T-helper 17 cell (primary cell): ENCODE measurements around the gene VSIR. TPM values are rescaled to one million over a fixed set of nuclear protein-coding genes. Genes with fewer than 3 reads are reported as not detected.

Experiments
- ATAC-seq: fragments of 150-1000 bp; cut with Tn5 transposase; 2 replicates; pipeline ENCODE4 v1.10.0; 2021; ENCODE audit warnings: mild to moderate bottlenecking, moderate library complexity
- DNase-seq, 3 donors: peaks; one replicate each; pipeline versions ENCODE4 v3.0.0 to v3.0.0-alpha.2; 2020 to 2021
- H3K9me3 ChIP-seq: one replicate; pipeline ENCODE4 v1.7.0; 2013; ENCODE audit warnings: low read length, mild to moderate bottlenecking; ENCODE audit not compliant: control insufficient read depth, poor library complexity, severe bottlenecking
- H3K27ac Mint-ChIP-seq: one replicate; pipeline ENCODE4 v1.8.0; 2022; ENCODE audit warnings: mild to moderate bottlenecking, moderate library complexity, mixed read lengths
- H3K27me3 Mint-ChIP-seq: one replicate; pipeline ENCODE4 v1.8.0; 2022; ENCODE audit warnings: mixed read lengths
- H3K36me3 Mint-ChIP-seq: one replicate; pipeline ENCODE4 v1.8.0; 2022; ENCODE audit warnings: low read depth, mixed read lengths
- H3K4me1 Mint-ChIP-seq: one replicate; pipeline ENCODE4 v1.8.0; 2022; ENCODE audit warnings: mild to moderate bottlenecking, mixed read lengths
- H3K4me3 Mint-ChIP-seq: one replicate; pipeline ENCODE4 v1.8.0; 2022; ENCODE audit warnings: mild to moderate bottlenecking, moderate library complexity, mixed read lengths
- total RNA-seq, 4 donors: library from RNA in 2 of 4; stranded (reverse) in 2 of 4; gene quantifications; one replicate each; pipeline ENCODE4 v1.2.3 and lab custom pipeline; 2022 to 2026

The VSIR gene
- total RNA-seq, 2 donors from 2014 or later = 119 to 124 TPM

DNA sequence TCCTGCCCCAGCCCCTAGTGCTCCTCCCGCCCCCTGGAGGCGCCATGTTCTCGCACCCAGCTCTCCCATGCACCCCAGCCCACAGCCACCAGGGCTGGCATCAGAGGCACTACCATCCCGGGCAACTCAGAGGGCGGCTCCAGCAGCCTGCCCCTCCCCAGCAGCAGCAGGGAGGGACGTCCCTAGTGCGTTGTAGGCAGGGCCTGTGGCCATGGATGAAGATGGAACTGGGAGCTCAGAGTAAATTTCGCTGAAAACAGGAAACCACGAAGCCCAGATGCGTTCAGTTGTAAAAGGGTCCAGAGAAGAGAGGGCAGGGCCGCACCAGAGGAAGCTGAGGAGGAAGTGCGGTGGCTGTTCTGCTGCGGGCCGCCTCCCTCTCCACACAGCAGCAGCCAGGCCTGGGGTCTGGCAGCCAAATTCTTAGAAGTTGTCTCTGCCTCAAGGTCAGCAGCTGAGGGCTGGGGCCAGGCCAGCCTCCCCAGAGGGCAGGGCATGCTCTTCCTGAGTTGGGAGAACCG, 24.6 kb downstream of the VSIR start:
- no peaks in the 10 kb centered on the region for H3K9me3 ChIP-seq
- H3K27me3 Mint-ChIP-seq = no peaks in the 10 kb centered on the region
- ATAC-seq (peak; percentile 89), DNase-seq (peak; percentile 57 to 72 (median 59))
- H3K4me3 Mint-ChIP-seq = peak overlapping the region; percentile 94
- H3K4me1 Mint-ChIP-seq = peaks cover 85% of the 10 kb centered on the region
- H3K36me3 Mint-ChIP-seq = peaks cover 5% of the 10 kb centered on the region
- peak overlapping the region; percentile 98 for H3K27ac Mint-ChIP-seq

DNA sequence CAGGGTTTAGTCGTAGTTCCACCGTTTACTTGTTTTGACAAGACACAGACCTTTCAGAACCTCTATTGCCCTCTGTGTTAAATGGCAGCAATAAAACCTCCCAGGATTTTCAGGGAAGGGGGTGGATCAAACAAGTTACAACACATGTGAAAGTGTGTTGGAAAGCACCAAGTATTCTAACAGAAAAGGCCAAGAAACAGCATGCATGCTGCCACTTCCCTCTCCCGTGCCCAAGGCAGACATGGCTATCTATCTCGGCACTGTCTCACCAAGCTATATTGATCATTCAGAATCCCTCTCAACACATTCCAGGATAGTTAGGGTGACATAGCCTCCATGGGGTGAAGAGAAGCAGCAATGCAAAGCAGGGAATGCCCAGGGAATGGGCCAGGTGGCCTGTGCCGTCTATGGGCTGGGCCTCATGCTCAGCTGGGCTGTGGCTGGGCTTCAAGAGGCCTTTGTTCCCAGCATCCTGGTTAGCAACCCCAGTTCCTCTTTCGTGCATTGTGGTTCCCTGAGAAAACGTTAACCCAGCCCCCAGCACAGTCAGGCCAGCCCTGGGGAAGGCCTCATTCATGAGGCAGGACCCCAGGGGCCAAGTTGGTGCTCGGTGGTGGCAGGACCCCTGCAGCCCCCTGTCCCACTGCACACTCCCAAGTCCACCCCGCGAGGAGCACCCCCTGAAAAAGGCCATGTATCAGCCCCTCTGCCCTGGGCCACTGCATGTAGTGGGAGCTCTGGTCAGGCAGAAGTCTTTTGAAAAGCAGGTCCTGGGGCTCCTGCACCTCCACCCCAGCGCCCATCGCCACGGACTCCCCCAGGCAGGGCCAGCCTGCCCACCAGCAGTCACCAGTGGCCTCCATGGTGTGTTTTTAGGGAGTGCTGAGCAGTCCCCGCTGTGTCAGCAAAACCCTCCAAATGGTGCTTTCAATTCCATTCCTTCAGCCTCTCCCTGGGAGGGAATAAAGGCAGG, 25.5 kb downstream of the VSIR start:
- H3K27ac Mint-ChIP-seq = peak overlapping the region; percentile 98
- no peaks in the 10 kb centered on the region for H3K9me3 ChIP-seq
- ATAC-seq = no peak
- H3K4me1 Mint-ChIP-seq = peaks cover 82% of the 10 kb centered on the region
- no peaks in the 10 kb centered on the region for H3K27me3 Mint-ChIP-seq
- H3K36me3 Mint-ChIP-seq = peaks cover 5% of the 10 kb centered on the region
- peak overlapping the region; percentile 94 for H3K4me3 Mint-ChIP-seq
- no peak for DNase-seq

DNA sequence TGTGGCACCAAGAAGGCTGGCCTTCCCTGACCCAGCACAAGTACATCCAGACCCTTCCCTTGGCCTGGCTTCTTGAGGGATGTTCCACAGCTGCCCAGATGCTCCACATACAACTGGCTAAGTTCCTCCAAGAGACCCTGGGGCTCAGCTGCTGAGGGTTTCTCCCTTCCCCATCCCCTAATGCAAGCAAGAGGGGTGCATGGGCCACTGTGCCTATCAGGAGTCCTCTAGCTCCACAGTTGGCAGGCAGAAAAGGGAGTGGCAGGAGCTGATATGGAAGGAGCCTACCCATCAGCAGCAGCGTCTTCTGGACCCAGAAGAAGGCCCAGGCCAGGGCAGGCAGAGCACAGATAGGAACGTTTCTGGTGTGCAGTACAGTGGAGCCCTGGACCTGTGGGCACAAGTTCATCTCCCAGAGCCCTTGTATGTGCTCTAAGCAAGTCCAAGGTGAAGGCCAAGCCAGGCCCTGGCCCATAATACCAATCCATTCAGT, 26.2 kb downstream of the VSIR start:
- ATAC-seq (no peak), DNase-seq (no peak)
- H3K4me1 Mint-ChIP-seq = peaks cover 82% of the 10 kb centered on the region
- no peaks in the 10 kb centered on the region for H3K27me3 Mint-ChIP-seq
- H3K4me3 Mint-ChIP-seq = peak overlapping the region; percentile 94
- H3K36me3 Mint-ChIP-seq = peaks cover 5% of the 10 kb centered on the region
- H3K27ac Mint-ChIP-seq = peak overlapping the region; percentile 98
- no peaks in the 10 kb centered on the region for H3K9me3 ChIP-seq

DNA sequence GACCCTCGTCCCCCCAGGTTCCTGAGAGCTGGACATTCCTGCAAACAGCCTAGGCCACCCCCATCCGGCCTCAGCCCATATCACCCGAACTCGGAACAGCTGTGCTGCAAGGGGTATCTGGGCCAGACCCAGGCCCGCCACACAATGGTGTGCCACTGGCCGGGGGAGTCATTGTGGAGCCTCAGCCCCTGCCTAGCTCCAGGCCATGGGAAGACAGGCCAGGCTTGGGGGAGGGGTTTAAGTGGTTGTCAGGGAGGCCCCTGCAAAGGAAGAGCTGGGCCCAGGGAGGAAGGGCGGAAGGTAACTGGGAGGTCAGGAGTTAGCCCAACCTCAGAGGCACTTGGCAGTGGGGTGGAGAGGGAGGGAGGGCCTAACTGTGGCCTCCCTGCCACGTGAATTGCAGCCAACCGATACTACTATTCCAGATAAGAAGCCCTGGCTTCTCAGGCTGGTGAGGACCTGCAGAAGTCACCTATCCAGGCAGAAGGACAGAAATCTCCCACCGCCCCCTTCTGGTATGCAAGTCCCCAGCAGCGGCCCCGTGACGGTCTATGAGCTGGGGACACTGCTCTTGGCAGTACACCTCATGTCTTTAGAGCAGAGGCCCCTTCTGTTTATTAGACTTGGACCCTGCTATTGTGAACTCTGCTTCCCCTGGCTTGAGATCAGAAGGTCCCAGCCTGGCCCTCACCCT, 26.8 kb downstream of the VSIR start:
- Mint-ChIP-seq H3K4me3 (peak overlapping the region; percentile 94), H3K36me3 (peaks cover 5% of the 10 kb centered on the region), H3K27me3 (no peaks in the 10 kb centered on the region), H3K27ac (peak overlapping the region; percentile 98), H3K4me1 (peaks cover 82% of the 10 kb centered on the region)
- no peak for DNase-seq
- no peak for ATAC-seq
- no peaks in the 10 kb centered on the region for H3K9me3 ChIP-seq

DNA sequence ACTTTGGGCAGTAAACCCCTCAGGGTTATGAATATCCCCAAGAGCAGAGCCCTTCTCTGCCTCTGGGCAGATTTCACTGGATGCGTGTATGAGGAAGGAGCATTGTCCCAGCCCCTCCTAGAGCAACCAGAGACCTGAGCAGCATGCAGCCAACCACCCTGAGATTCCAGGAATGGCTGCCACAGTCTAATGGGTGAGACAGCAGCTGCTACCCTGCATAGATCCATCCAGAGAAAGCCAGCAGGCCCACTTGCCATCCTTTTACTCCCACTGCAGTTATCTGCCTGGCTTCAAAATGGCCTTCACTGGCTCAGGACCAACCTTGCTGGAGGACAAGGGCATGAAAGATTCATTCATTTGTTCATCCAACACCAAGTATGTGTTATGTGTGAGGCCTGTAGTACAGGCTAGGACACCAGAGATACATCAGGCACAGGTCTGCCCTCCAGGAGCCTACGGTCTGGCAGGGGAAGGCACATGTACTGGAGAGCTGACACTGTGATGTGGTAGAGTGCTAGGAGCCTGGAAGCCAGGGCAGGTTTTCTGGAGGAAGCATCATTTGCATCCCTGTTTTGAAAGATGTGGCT, 27.6 kb downstream of the VSIR start:
- no peaks in the 10 kb centered on the region for H3K27me3 Mint-ChIP-seq
- peaks cover 5% of the 10 kb centered on the region for H3K36me3 Mint-ChIP-seq
- DNase-seq = no peak
- peak overlapping the region; percentile 98 for H3K27ac Mint-ChIP-seq
- H3K9me3 ChIP-seq = no peaks in the 10 kb centered on the region
- no peak for ATAC-seq
- H3K4me3 Mint-ChIP-seq = peak overlapping the region; percentile 94
- H3K4me1 Mint-ChIP-seq = peaks cover 86% of the 10 kb centered on the region

DNA sequence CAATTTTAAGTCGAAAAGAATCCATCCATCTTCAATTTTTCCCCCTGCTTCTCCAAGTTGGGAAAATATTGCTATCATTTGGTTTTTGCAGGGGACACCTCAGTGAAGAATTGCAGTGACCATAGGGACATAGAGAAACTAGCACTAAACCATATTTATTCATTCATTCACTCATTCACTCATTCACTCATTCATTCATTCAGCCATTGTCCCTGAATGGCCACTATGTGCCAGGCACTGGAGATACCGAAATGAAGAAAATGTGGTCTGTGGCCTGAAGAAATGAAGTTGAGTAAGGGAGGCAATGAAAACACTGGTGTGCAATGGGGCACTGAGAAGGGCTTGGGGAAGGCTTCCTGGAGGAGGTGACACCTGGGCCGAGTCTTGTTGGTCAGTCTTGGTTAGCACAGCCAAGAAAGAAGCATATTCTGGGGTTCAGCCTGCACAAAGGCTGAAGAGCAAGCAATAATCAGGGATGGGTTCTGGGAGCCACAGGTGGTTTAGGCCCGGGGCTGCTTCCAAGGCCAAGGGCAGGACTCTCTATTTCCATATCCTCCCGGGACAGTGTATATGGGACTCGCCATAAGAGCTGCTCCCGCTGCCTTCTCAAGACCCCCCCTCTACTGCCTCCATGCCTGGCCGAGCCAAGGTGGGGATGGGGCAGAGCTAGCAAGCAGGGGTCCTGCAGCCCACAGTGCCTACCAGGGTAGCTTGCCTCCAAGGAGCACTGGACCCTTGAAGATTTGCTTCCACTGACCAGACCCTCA, 28.2 kb downstream of the VSIR start:
- DNase-seq (no peak), ATAC-seq (no peak)
- Mint-ChIP-seq H3K4me3 (peak overlapping the region; percentile 21), H3K36me3 (peaks cover 3% of the 10 kb centered on the region), H3K27ac (peak overlapping the region; percentile 98), H3K4me1 (peaks cover 84% of the 10 kb centered on the region), H3K27me3 (no peaks in the 10 kb centered on the region)
- no peaks in the 10 kb centered on the region for H3K9me3 ChIP-seq

DNA sequence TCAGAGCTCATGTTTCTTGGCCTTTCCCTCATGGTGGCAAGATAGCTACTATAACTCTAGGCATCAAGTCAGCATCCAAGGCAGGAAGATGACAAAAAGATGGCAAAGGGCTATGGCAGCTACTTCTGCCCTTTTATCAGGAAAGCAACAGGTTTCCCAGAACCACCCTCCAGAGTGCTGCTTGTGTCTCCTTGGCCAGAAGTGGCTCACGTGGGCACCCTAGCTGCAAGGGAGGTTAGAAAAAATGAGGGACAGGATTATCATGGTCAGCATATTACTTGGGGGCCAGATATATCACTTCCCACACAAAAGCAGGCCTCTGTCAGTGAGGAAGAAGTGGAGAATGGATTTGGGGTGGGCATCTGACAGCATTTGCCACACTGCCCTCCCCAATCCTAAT, 29.5 kb downstream of the VSIR start:
- peak overlapping the region; percentile 15 for H3K4me3 Mint-ChIP-seq
- no peaks in the 10 kb centered on the region for H3K9me3 ChIP-seq
- DNase-seq (no peak), ATAC-seq (no peak)
- H3K27ac Mint-ChIP-seq = peak overlapping the region; percentile 98
- H3K27me3 Mint-ChIP-seq = no peaks in the 10 kb centered on the region
- peaks cover 85% of the 10 kb centered on the region for H3K4me1 Mint-ChIP-seq
- H3K36me3 Mint-ChIP-seq = peaks cover 3% of the 10 kb centered on the region

DNA sequence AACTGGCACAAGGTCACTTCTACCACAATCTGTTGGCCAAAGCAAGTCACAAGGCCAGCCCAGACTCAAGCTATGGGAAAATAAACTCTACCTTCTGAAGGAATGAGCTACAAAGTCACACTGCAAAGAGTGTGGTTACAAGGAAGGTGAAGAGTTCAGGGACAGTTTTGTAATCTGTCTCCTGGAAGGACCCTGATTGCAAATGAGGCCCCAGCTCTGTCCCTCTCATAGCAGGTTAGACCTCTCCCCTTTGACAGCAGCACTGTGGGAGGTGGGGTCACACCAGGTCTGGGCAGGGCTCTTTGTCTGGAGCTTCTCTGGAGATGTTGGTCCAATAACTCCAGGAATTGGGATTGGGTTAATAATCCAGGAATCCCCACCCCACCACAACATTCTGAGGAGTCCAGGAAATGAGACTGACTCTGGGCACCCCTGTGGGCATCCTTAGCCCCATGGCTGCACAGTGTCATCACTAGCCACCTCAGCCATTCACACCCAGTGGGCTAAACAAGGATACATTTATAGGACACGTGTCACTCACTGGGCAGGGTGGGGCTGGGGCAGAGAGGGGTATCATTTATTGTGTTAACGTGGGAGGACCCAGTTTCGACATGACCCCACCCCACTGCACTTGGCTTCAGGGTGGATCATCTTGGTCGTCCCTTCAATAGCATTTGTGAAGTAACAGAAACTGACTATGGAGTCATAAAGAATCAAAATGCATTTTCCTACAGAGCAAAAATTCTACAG, 30.1 kb downstream of the VSIR start:
- H3K4me3 Mint-ChIP-seq = peak overlapping the region; percentile 77
- H3K27me3 Mint-ChIP-seq = no peaks in the 10 kb centered on the region
- H3K27ac Mint-ChIP-seq = peak overlapping the region; percentile 98
- DNase-seq (no peak), ATAC-seq (no peak)
- no peaks in the 10 kb centered on the region for H3K9me3 ChIP-seq
- peaks cover 81% of the 10 kb centered on the region for H3K4me1 Mint-ChIP-seq
- H3K36me3 Mint-ChIP-seq = no peaks in the 10 kb centered on the region

DNA sequence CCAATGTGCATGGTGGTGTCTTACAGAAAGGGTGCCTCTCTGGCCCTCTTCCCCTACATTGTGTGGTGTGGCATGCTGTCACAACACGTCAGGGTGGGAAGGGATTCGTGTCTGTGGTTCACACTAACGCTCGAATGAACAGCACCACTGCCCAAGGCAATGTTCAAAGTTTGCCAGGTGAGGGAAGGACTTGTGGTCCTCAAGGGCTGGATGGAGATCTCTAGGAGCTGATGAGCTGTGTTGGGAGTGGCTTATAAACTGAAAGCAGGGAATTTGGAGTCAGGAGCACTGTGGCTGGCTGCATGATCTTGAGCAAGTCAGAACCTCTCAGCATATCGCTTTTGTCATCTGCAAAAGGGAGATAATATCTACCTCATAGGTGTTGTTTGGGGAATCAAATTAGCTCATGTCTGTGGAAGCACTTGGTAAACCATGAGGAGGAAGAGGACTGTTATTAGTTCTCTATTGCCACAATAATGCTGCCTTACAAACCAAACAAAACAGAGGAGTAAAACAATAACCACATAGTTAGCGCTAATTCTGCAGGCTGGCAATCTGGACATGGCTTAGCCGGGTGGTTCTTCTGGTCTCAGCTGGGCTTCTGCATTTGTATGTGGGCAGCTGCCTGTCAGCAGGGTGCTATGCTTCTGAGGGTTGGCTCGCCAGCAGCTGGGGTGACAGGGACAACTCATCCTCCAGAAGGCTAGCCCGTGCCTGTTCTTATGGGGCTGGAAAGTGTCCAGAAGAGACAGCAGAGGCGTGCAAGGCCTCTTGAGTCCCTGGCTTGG, 30.8 kb downstream of the VSIR start:
- Mint-ChIP-seq H3K4me1 (peaks cover 81% of the 10 kb centered on the region), H3K27me3 (no peaks in the 10 kb centered on the region), H3K27ac (peak overlapping the region; percentile 98), H3K36me3 (no peaks in the 10 kb centered on the region), H3K4me3 (peak overlapping the region; percentile 77)
- no peaks in the 10 kb centered on the region for H3K9me3 ChIP-seq
- DNase-seq (no peak), ATAC-seq (peak; percentile 72)

DNA sequence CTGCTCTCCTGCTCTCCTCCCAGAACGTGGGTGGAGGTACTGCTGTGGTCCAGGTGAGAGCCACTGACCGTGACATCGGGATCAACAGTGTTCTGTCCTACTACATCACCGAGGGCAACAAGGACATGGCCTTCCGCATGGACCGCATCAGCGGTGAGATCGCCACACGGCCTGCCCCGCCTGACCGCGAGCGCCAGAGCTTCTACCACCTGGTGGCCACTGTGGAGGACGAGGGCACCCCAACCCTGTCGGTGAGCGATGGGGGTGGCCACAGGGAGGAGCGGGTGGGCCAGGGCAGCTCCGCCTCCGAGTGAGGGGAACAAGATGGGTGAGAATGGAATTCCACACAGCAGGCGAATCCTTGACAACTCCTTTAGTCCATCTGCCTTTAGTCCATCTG, 31.6 kb downstream of the VSIR start:
- no peak for DNase-seq
- peak overlapping the region; percentile 98 for H3K27ac Mint-ChIP-seq
- no peaks in the 10 kb centered on the region for H3K9me3 ChIP-seq
- no peaks in the 10 kb centered on the region for H3K36me3 Mint-ChIP-seq
- H3K27me3 Mint-ChIP-seq = no peaks in the 10 kb centered on the region
- no peak for ATAC-seq
- peaks cover 81% of the 10 kb centered on the region for H3K4me1 Mint-ChIP-seq
- peak overlapping the region; percentile 77 for H3K4me3 Mint-ChIP-seq

DNA sequence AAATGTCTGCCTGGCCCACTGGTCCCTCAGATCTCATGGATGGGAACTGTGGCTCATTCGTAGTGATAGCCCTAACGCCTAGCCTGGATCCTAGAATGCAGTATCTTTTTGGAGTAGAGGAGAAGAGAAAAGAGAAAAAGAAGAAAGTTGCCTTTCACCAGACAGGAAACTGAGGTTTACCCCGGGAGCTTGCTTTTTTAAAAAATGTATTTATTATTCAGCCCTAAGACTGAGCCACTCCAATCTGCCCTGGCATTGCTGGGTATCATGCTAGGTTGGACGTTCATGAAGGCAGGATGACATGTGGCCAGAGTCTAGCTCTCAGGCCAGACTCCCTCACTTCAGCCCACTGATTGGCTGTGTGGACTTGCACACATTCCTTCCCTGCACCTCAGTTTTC, 32.3 kb downstream of the VSIR start:
- peak overlapping the region; percentile 77 for H3K4me3 Mint-ChIP-seq

More for the DNA sequence above, 32.3 kb downstream of the VSIR start:
- Mint-ChIP-seq H3K27me3 (no peaks in the 10 kb centered on the region), H3K36me3 (no peaks in the 10 kb centered on the region), H3K27ac (peak overlapping the region; percentile 98), H3K4me1 (peaks cover 81% of the 10 kb centered on the region)
- no peak for ATAC-seq
- H3K9me3 ChIP-seq = no peaks in the 10 kb centered on the region
- no peak for DNase-seq
